ENCODE data around the gene MAD1L1.

Gene MAD1L1

DNA sequence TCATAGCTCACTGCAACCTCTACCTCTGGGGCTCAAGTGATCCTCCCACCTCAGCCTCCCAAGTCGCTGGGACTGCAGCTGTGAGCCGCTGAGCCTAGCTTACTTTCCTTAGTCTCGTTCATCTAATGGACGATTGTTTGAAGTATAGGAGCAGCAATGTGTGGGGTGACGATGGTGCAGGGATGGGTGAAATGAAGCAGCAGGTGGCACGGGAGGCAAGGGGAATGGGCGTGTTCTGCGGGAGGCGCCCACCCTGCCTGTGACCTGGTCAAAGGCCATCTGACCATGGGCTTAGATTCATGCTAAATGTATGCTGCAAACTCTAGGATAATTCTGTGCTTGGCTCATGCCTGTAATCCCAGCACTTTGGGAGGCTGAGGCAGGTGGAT is 210.7 kb downstream of the MAD1L1 start:
- H3K4me3 ChIP-seq (ENCODE audit: insufficient read depth, low read length, poor library complexity, severe bottlenecking), result no peak overlapping the region
- H4K20me1 ChIP-seq (ENCODE audit: low read depth, low read length), result no peaks in the 10 kb centered on the region
- no peak overlapping the region for H3K4me2 ChIP-seq (ENCODE audit: low read depth, low read length, poor library complexity, severe bottlenecking)
- H3K36me3 ChIP-seq (ENCODE audit: low read length), result peaks cover 19% of the 10 kb centered on the region
- H3K27me3 ChIP-seq (ENCODE audit: low read length), result no peaks in the 10 kb centered on the region
- H3K9me3 ChIP-seq (ENCODE audit: insufficient read depth, low read length), result peaks cover 22% of the 10 kb centered on the region
- no peak overlapping the region for H2AFZ ChIP-seq (ENCODE audit: low read depth, low read length, severe bottlenecking)
- H3K9me2 ChIP-seq (replicated peaks; ENCODE audit: insufficient read depth, low read length), result no peaks in the 10 kb centered on the region
- 0 out of 2 replicates have a peak, but pooled peaks cover 3% of the 10 kb centered on the region for H3K79me2 ChIP-seq (ENCODE audit: insufficient read depth, low read length)
- no peak for TF ChIP-seq EZH2phosphoT487 (conservative IDR thresholded peaks at IDR 0.05; ENCODE audit: low read length)
- TF ChIP-seq, protein P1, sequence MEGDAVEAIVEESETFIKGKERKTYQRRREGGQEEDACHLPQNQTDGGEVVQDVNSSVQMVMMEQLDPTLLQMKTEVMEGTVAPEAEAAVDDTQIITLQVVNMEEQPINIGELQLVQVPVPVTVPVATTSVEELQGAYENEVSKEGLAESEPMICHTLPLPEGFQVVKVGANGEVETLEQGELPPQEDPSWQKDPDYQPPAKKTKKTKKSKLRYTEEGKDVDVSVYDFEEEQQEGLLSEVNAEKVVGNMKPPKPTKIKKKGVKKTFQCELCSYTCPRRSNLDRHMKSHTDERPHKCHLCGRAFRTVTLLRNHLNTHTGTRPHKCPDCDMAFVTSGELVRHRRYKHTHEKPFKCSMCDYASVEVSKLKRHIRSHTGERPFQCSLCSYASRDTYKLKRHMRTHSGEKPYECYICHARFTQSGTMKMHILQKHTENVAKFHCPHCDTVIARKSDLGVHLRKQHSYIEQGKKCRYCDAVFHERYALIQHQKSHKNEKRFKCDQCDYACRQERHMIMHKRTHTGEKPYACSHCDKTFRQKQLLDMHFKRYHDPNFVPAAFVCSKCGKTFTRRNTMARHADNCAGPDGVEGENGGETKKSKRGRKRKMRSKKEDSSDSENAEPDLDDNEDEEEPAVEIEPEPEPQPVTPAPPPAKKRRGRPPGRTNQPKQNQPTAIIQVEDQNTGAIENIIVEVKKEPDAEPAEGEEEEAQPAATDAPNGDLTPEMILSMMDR (IDR thresholded peaks at IDR 0.05; ENCODE audit: insufficient read depth, low read length, poor library complexity, severe bottlenecking), result no peak
- no peaks in the 10 kb centered on the region for H3F3A ChIP-seq (ENCODE audit: insufficient read depth)
- H3K9ac ChIP-seq (ENCODE audit: low read length), result no peak overlapping the region
- H3K27ac ChIP-seq (ENCODE audit: low read depth, low read length), result no peak overlapping the region

DNA sequence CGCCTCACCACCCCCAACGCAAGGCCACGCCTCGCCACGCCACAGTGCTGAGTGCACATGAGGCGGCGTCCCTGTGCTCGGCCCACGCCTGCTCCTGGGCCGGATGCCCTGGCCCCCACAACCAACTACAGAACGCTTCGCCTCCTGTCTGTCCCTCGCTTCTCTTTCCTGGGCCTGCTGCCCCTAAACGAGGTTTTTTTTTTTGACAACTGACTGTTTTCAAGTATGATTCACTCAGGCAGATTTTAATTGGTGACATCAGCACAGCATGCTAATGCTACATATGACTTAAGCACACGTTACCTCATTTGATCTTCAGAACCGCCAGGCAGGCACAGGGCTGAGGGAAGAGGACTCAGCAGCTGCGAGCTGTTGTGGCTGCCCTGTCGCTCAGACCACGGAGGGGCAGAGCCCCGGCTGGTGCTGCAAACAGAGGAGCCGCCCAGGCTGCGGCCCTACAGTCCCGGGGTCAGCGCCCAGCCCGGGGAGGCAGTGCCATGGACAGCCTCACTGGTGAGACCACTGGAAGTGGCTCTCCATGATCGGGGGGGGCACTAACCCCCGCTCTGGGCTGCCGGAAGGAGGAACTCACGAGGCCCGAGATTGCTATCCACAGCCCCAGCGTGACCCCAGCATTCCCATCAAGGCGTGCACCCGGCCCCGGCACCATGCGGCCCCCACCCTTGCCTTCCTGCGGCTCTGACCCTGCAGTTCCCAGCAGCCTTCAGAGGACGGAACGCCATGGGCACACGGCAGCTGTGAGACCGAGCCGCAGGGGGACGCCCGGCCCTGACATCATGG is 212.8 kb downstream of the MAD1L1 start:
- Histone ChIP-seq H3K27ac (ENCODE audit: low read depth, low read length) (no peak overlapping the region), H3K4me2 (ENCODE audit: low read depth, low read length, poor library complexity, severe bottlenecking) (no peak overlapping the region), H3K36me3 (ENCODE audit: low read length) (no peaks in the 10 kb centered on the region; the same call in 1 of the 2 replicates), H3F3A (ENCODE audit: insufficient read depth) (no peaks in the 10 kb centered on the region), H3K9ac (ENCODE audit: low read length) (no peak overlapping the region), H3K4me3 (ENCODE audit: insufficient read depth, low read length, poor library complexity, severe bottlenecking) (no peak overlapping the region), H2AFZ (ENCODE audit: low read depth, low read length, severe bottlenecking) (no peak overlapping the region), H3K79me2 (ENCODE audit: insufficient read depth, low read length) (0 out of 2 replicates have a peak, but pooled peaks cover 3% of the 10 kb centered on the region), H3K27me3 (ENCODE audit: low read length) (no peaks in the 10 kb centered on the region), H3K9me3 (ENCODE audit: insufficient read depth, low read length) (peaks cover 7% of the 10 kb centered on the region; the same call in 1 of the 2 replicates), H3K9me2 (replicated peaks; ENCODE audit: insufficient read depth, low read length) (no peaks in the 10 kb centered on the region), H4K20me1 (ENCODE audit: low read depth, low read length) (no peaks in the 10 kb centered on the region)
- TF ChIP-seq EZH2phosphoT487 (conservative IDR thresholded peaks at IDR 0.05; ENCODE audit: low read length), result no peak
- TF ChIP-seq, protein P1 (IDR thresholded peaks at IDR 0.05; ENCODE audit: insufficient read depth, low read length, poor library complexity, severe bottlenecking), result no peak

DNA sequence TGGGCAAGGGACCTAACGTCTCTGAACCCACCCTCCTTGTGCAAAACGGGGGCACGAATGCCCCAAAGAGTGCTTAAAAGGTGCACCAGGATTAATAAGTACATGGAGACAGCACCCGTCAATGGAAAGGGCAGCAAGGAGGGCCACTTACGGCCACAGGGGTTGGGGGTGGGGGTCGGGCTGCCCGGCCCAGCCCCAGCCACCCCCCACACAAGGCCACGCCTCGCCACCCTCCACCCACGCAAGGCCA is 213.4 kb downstream of the MAD1L1 start:
- H3K27ac ChIP-seq (ENCODE audit: low read depth, low read length), result no peak overlapping the region

More for the DNA sequence above, 213.4 kb downstream of the MAD1L1 start:
- Histone ChIP-seq H3K4me3 (ENCODE audit: insufficient read depth, low read length, poor library complexity, severe bottlenecking) (no peak overlapping the region), H3K36me3 (ENCODE audit: low read length) (no peaks in the 10 kb centered on the region), H3K4me2 (ENCODE audit: low read depth, low read length, poor library complexity, severe bottlenecking) (no peak overlapping the region), H3K9ac (ENCODE audit: low read length) (no peak overlapping the region), H3K79me2 (ENCODE audit: insufficient read depth, low read length) (0 out of 2 replicates have a peak, but pooled peaks cover 3% of the 10 kb centered on the region), H3F3A (ENCODE audit: insufficient read depth) (no peaks in the 10 kb centered on the region), H3K9me3 (ENCODE audit: insufficient read depth, low read length) (peaks cover 2% of the 10 kb centered on the region; the same call in 1 of the 2 replicates), H3K27me3 (ENCODE audit: low read length) (no peaks in the 10 kb centered on the region), H4K20me1 (ENCODE audit: low read depth, low read length) (no peaks in the 10 kb centered on the region), H2AFZ (ENCODE audit: low read depth, low read length, severe bottlenecking) (no peak overlapping the region), H3K9me2 (replicated peaks; ENCODE audit: insufficient read depth, low read length) (no peaks in the 10 kb centered on the region)
- TF ChIP-seq, protein P1 (IDR thresholded peaks at IDR 0.05; ENCODE audit: insufficient read depth, low read length, poor library complexity, severe bottlenecking), result no peak
- no peak for TF ChIP-seq EZH2phosphoT487 (conservative IDR thresholded peaks at IDR 0.05; ENCODE audit: low read length)
